OCI-LY7 (cell line): ENCODE data around the gene KIAA0513. TPM values are rescaled to one million over a fixed set of nuclear protein-coding genes. Genes with fewer than 3 reads are reported as not detected.

Experiments used
- Bru-seq: library from RNA; stranded (reverse); fragments of 400-500 nt; gene quantifications from one replicate; lab custom pipeline; 2021; lab: Mats Ljungman, UMichigan
- BruChase-seq, 2 experiments: library from RNA; stranded (reverse); fragments of 400-500 nt; gene quantifications; one replicate each; lab custom pipeline; 2021; lab: Mats Ljungman, UMichigan
- BruUV-seq: library from RNA; stranded (reverse); fragments of 400-500 nt; replicated peaks from 2 replicates; lab custom pipeline; 2021; lab: Mats Ljungman, UMichigan
- CTCF ChIA-PET: fragments of 300-600 bp; sonication (Branson Sonifier 250); formaldehyde crosslinking; loops from one replicate; lab custom pipeline; 2022; ENCODE audit warnings: antibody characterized with exemption; ENCODE audit not compliant: unreplicated experiment; lab: Charles Lee
- POLR2A ChIA-PET: fragments of 300-600 bp; sonication (Branson Sonifier 250); formaldehyde crosslinking; loops from one replicate; lab custom pipeline; 2022; ENCODE audit warnings: antibody characterized with exemption; lab: Charles Lee
- DNase-seq: peaks from one replicate; pipeline ENCODE4 v3.0.0-alpha.2; 2015; ENCODE audit warnings: low spot score
- H2AFZ ChIP-seq: fragments of 200-600 bp; sonication (generic), shearing (Covaris generic); 2 replicates; pipeline ENCODE4 v1.6.1; 2014; ENCODE audit warnings: mild to moderate bottlenecking, antibody characterized with exemption, low read length, moderate library complexity
- H3K27ac ChIP-seq: fragments of 200-600 bp; sonication (generic); 2 replicates; pipeline ENCODE4 v1.5.1; 2014; ENCODE audit warnings: mixed run types, low read depth, mild to moderate bottlenecking, moderate library complexity, low read length, inconsistent platforms; ENCODE audit not compliant: poor library complexity, severe bottlenecking
- H3K36me3 ChIP-seq: fragments of 200-600 bp; sonication (generic); 2 replicates; pipeline ENCODE4 v1.6.1; 2014; ENCODE audit warnings: mild to moderate bottlenecking, antibody characterized with exemption, low read length, moderate library complexity, mixed read lengths; ENCODE audit not compliant: insufficient read depth
- H3K4me1 ChIP-seq: fragments of 200-600 bp; sonication (generic); 2 replicates; pipeline ENCODE4 v1.5.1; 2014; ENCODE audit warnings: mild to moderate bottlenecking, low read length; ENCODE audit not compliant: insufficient read depth, poor library complexity, severe bottlenecking
- H3K4me2 ChIP-seq: fragments of 200-600 bp; sonication (generic); 2 replicates; pipeline ENCODE4 v1.6.1; 2014; ENCODE audit warnings: mild to moderate bottlenecking, low read length
- H3K4me3 ChIP-seq: fragments of 200-600 bp; sonication (generic); 2 replicates; pipeline ENCODE4 v1.5.1; 2014; ENCODE audit warnings: mild to moderate bottlenecking, low read depth, low read length; ENCODE audit not compliant: poor library complexity, severe bottlenecking
- H3K79me2 ChIP-seq: fragments of 200-600 bp; sonication (generic); 2 replicates; pipeline ENCODE4 v1.6.1; 2016; ENCODE audit warnings: low read depth, mild to moderate bottlenecking, low read length, moderate library complexity, mixed read lengths; ENCODE audit not compliant: insufficient read depth
- H3K9me2 ChIP-seq: fragments of 200-600 bp; sonication (generic); 2 replicates; pipeline ENCODE4 v1.6.1; 2016; ENCODE audit warnings: mild to moderate bottlenecking, low read length, mixed read lengths; ENCODE audit not compliant: insufficient read depth
- H3K9me3 ChIP-seq: fragments of 200-600 bp; sonication (generic); 2 replicates; pipeline ENCODE4 v1.6.1; 2014; ENCODE audit warnings: mild to moderate bottlenecking, mixed run types, low read length, mixed read lengths
- H4K20me1 ChIP-seq: fragments of 200-600 bp; sonication (generic); 2 replicates; pipeline ENCODE4 v1.6.1; 2014; ENCODE audit warnings: mild to moderate bottlenecking, antibody characterized with exemption, low read length, moderate library complexity, mixed read lengths; ENCODE audit not compliant: insufficient read depth
- EZH2phosphoT487 ChIP-seq: fragments of 200-600 bp; sonication (generic); IDR thresholded peaks from 2 replicates; pipeline ENCODE4 v1.6.1; 2018; ENCODE audit warnings: low read depth, borderline replicate concordance, mild to moderate bottlenecking, mixed run types, antibody characterized with exemption, low read length, moderate library complexity, mixed read lengths
- intact Hi-C: fragments of 100-400 bp; cut with micrococcal nuclease; formaldehyde crosslinking; loops from one replicate; pipeline ENCODE4 v1.10.0; 2022; ENCODE audit not compliant: unreplicated experiment
- long read RNA-seq: library from polyadenylated mRNA; stranded (forward); transcript quantifications from one replicate; pipeline ENCODE4 v2.0.0, GENCODE V29; 2022
- total RNA-seq, 2 experiments: library from RNA; depleted of rRNA in 1 of 2; stranded (reverse); fragments of >200 nt in 1 of 2; shearing (Covaris generic) in 1 of 2; gene quantifications; 2 replicates each; pipeline ENCODE4 v1.2.3, GENCODE V29; 2014 to 2022
- TF ChIP-seq, protein P1 (sequence below): fragments of 200-600 bp; sonication (generic); conservative IDR thresholded peaks from 2 replicates; pipeline ENCODE4 v1.5.1; 2014; ENCODE audit warnings: mild to moderate bottlenecking, antibody characterized with exemption, low read length, moderate library complexity, mixed read lengths

Gene KIAA0513, protein sequence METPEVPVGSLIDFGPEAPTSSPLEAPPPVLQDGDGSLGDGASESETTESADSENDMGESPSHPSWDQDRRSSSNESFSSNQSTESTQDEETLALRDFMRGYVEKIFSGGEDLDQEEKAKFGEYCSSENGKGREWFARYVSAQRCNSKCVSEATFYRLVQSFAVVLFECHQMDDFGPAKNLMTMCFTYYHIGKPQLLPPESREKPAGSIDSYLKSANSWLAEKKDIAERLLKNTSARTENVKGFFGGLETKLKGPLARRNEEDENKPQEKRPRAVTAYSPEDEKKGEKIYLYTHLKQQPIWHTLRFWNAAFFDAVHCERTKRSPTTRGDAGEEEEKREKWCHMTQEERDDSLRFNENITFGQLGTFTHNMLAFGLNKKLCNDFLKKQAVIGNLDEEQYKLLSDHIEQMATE
- 0.59 and 4.8 TPM in 2 replicates for total RNA-seq (2014; rRNA removed; shearing (Covaris generic))
- 0.88 and 1.3 TPM in 2 replicates for total RNA-seq (2022)
- percentile 23 among the genes with signal in this experiment for Bru-seq, nascent RNA
- percentile 22 among the genes with signal in this experiment for BruChase-seq, experiment 1, labeled RNA remaining after a 6-hour chase
- BruChase-seq, experiment 2, labeled RNA remaining after a 2-hour chase: percentile 24 among the genes with signal in this experiment
- long read RNA-seq: 0 reads

- ChIA-PET POLR2A (interaction anchor here (0.7 to 2.6 kb wide), 5 partner anchors 7 to 1017 kb away, joined by 3 to 25 read pairs (median 4); partner anchors contain the start of gene ZDHHC7), CTCF (no interaction called here)
- H3K79me2 ChIP-seq: no peaks in the 10 kb centered on the region
- H3K9me3 ChIP-seq: no peaks in the 10 kb centered on the region
- peak within 1 kb of the TSS; percentile 84 for H3K4me2 ChIP-seq
- H3K9me2 ChIP-seq: no peaks in the 10 kb centered on the region
- peak; percentile 97 for DNase-seq
- H3K4me1 ChIP-seq: peaks cover 13% of the 10 kb centered on the region
- intact Hi-C loops: loop anchor here (1.0 kb wide), 1 partner anchor 59 kb away; no protein-coding TSS in a partner anchor
- no peak within 1 kb of the TSS for H3K27ac ChIP-seq
- H4K20me1 ChIP-seq: no peaks in the 10 kb centered on the region
- TF ChIP-seq, protein P1, sequence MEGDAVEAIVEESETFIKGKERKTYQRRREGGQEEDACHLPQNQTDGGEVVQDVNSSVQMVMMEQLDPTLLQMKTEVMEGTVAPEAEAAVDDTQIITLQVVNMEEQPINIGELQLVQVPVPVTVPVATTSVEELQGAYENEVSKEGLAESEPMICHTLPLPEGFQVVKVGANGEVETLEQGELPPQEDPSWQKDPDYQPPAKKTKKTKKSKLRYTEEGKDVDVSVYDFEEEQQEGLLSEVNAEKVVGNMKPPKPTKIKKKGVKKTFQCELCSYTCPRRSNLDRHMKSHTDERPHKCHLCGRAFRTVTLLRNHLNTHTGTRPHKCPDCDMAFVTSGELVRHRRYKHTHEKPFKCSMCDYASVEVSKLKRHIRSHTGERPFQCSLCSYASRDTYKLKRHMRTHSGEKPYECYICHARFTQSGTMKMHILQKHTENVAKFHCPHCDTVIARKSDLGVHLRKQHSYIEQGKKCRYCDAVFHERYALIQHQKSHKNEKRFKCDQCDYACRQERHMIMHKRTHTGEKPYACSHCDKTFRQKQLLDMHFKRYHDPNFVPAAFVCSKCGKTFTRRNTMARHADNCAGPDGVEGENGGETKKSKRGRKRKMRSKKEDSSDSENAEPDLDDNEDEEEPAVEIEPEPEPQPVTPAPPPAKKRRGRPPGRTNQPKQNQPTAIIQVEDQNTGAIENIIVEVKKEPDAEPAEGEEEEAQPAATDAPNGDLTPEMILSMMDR: peak; percentile 43
- TF ChIP-seq EZH2phosphoT487: no peak
- H2AFZ ChIP-seq: peak within 1 kb of the TSS; percentile 67
- peak within 1 kb of the TSS; percentile 74 for H3K4me3 ChIP-seq
- BruUV-seq: no TSS peak
- H3K36me3 ChIP-seq: no peaks in the 10 kb centered on the region
Measured at GRCh38 chr16:85027349-85027957, at the start of gene KIAA0513. Gene KIAA0513 (plus strand): TSS chr16:85027795. CDS start chr16:85067072, 39,277 bp downstream.

- ChIA-PET CTCF (no interaction called here), POLR2A (no interaction called here)
- DNase-seq: no peak
- H3K79me2 ChIP-seq: no peaks in the 10 kb centered on the region
- H2AFZ ChIP-seq: no peak overlapping the region
- intact Hi-C loops: loop anchor here (10.0 kb wide), 1 partner anchor 195 kb away; no protein-coding TSS in a partner anchor
- H3K27ac ChIP-seq: no peak overlapping the region
- no peaks in the 10 kb centered on the region for H3K9me3 ChIP-seq
- no peaks in the 10 kb centered on the region for H3K4me1 ChIP-seq
- no peak overlapping the region for H3K4me3 ChIP-seq
- H3K4me2 ChIP-seq: no peak overlapping the region
- no peaks in the 10 kb centered on the region for H3K9me2 ChIP-seq
- TF ChIP-seq, protein P1: no peak
- no peak for TF ChIP-seq EZH2phosphoT487
- no TSS peak for BruUV-seq
- H4K20me1 ChIP-seq: no peaks in the 10 kb centered on the region
- H3K36me3 ChIP-seq: peaks cover 73% of the 10 kb centered on the region
Measured at GRCh38 chr16:84979516-84979915, 48.1 kb upstream of the KIAA0513 start.
